HL-60/S4 treated with phorbol 12-myristate 13-acetate at 8.2 ng/mL for 4 days and 3 days (cell line): ENCODE results near the gene PARD3B.

Experiments used
- in situ Hi-C: fragments of 300-500 bp; cut with MboI; formaldehyde crosslinking; loops from 2 replicates; pipeline ENCODE4 v1.15.0; 2022; ENCODE audit warnings: low sequenced_read_pairs

PARD3B gene

GRCh38 chr2:205089958-205090357 lies 544.7 kb downstream of the PARD3B start:
- in situ Hi-C loops, result no loop called here

- in situ Hi-C loops, result no loop called here
Observed at GRCh38 chr2:205091411-205091810, 546.1 kb downstream of the PARD3B start.

GRCh38 chr2:205094031-205094430 lies 548.8 kb downstream of the PARD3B start:
- in situ Hi-C loops, result no loop called here

GRCh38 chr2:205103699-205104098 lies 558.4 kb downstream of the PARD3B start:
- in situ Hi-C loops, result no loop called here

GRCh38 chr2:205107810-205108209 lies 562.5 kb downstream of the PARD3B start:
- in situ Hi-C loops, result no loop called here

GRCh38 chr2:205115511-205115910 lies 570.2 kb downstream of the PARD3B start:
- in situ Hi-C loops, result no loop called here

GRCh38 chr2:205117125-205117524 lies 571.9 kb downstream of the PARD3B start:
- in situ Hi-C loops, result no loop called here

- in situ Hi-C loops, result no loop called here
Observed at GRCh38 chr2:205119136-205119535, 573.9 kb downstream of the PARD3B start.

- in situ Hi-C loops, result no loop called here
Observed at GRCh38 chr2:205128726-205129125, 583.5 kb downstream of the PARD3B start.

- in situ Hi-C loops, result no loop called here
Observed at GRCh38 chr2:205129531-205129930, 584.3 kb downstream of the PARD3B start.

GRCh38 chr2:205130111-205130829 lies 585.0 kb downstream of the PARD3B start:
- in situ Hi-C loops, result no loop called here

- in situ Hi-C loops, result no loop called here
Observed at GRCh38 chr2:205133544-205133943, 588.3 kb downstream of the PARD3B start.

GRCh38 chr2:205138735-205139134 lies 593.5 kb downstream of the PARD3B start:
- in situ Hi-C loops, result no loop called here

GRCh38 chr2:205139822-205140463 lies 594.7 kb downstream of the PARD3B start:
- in situ Hi-C loops, result no loop called here

- in situ Hi-C loops, result no loop called here
Observed at GRCh38 chr2:205141381-205141780, 596.1 kb downstream of the PARD3B start.

- in situ Hi-C loops, result no loop called here
Observed at GRCh38 chr2:205145888-205146287, 600.6 kb downstream of the PARD3B start.

- in situ Hi-C loops, result no loop called here
Observed at GRCh38 chr2:205148755-205149154, 603.5 kb downstream of the PARD3B start.

GRCh38 chr2:205156457-205156856 lies 611.2 kb downstream of the PARD3B start:
- in situ Hi-C loops, result no loop called here

GRCh38 chr2:205158404-205158803 lies 613.1 kb downstream of the PARD3B start:
- in situ Hi-C loops, result no loop called here

GRCh38 chr2:205161156-205161839 lies 616.0 kb downstream of the PARD3B start:
- in situ Hi-C loops, result no loop called here

GRCh38 chr2:205166745-205167144 lies 621.5 kb downstream of the PARD3B start:
- in situ Hi-C loops, result no loop called here

- in situ Hi-C loops, result no loop called here
Observed at GRCh38 chr2:205169012-205169411, 623.7 kb downstream of the PARD3B start.
